GM23248 (cell line): ENCODE measurements around the gene CCDC51.

Source experiments
- EZH2 ChIP-seq: fragments of 200-600 bp; sonication (generic); IDR thresholded peaks from 2 replicates; pipeline ENCODE4 v1.6.1; 2018; ENCODE audit warnings: antibody characterized with exemption, mild to moderate bottlenecking; ENCODE audit not compliant: insufficient read depth, poor library complexity, severe bottlenecking
- EZH2phosphoT487 ChIP-seq: fragments of 200-600 bp; sonication (generic); IDR thresholded peaks from 2 replicates; pipeline ENCODE4 v1.6.1; 2018; ENCODE audit warnings: antibody characterized with exemption, moderate library complexity, mild to moderate bottlenecking, low read depth; ENCODE audit not compliant: insufficient read depth

DNA sequence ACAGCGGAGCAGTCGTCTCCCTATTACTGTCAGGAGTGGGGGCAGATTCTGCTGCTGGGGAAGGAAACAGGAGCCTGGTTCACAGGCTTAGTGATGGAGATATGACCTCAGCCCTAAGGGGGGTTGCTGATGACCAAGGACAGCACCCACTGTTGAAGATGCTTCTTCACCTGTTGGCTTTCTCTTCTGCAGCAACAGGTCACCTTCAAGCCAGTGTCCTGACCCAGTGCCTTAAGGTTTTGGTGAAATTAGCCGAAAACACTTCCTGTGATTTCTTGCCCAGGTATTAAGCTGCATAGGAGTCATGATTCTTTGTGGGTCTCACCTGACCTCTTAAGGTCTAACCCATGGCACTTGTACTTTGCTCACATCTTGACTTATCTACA, 20.6 kb upstream of the CCDC51 start:
- TF ChIP-seq EZH2 (no peak), EZH2phosphoT487 (no peak)
